Measurements from ENCODE around the gene POLD2. TPM values are rescaled to one million over a fixed set of nuclear protein-coding genes. Genes with fewer than 3 reads are reported as not detected.

Gene POLD2
- total and polyA plus RNA-seq, 2 of the 8 experiments (the other 6 are each of a cell fraction or from before 2014, with no cell fraction given), result 148 to 214 TPM

DNA sequence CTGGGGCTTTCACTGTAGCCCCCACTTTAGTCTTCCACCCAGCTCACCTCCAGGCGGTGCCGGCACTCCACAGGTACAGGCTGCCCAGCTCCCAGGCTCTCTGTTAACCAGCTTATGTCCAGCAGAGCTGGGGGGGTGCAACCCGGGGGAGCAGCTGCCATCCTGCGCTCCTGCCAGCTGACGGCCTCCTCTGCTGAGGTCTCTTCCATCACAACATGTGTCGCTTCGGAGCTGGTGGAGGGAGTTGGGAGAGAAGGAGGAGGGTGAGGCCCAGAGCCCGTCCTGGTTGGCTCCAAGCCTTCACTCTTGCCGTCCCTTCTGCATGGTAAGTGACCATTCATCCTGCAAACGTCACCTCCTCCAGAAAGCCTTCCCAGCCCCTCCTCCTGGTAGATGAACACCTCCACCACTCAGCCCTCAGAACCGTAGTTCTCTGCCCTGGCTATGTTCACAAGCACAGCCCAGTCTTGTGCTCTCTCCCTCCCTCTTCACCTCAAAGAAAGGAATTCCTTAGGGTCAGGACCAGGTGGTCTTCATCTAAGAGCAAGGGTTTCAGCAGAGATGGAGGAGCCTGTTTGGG, 42.6 kb downstream of the POLD2 start:
- Histone ChIP-seq H4K91ac (replicated peaks; ENCODE audit: insufficient read length, low read length) (no peak overlapping the region), H3K18ac (ENCODE audit: extremely low read depth, low read length) (no peak overlapping the region), H2BK15ac (ENCODE audit: low read length) (no peak overlapping the region), H3K4me1 (replicated peaks in 1 of 4; ENCODE audit: control insufficient read depth in 3 of 4, insufficient read depth in 4 of 4, low read length in 3 of 4) (no peaks in the 10 kb centered on the region; a peak in 1 of 7 replicates), H3K4me3 (ENCODE audit: extremely low read depth in 1 of 4, insufficient read depth in 2 of 4, low read depth in 3 of 4, low read length in 4 of 4) (peak overlapping the region in 1 of 4 experiments; percentile 90; a peak in 1 of 8 replicates), H3K23ac (ENCODE audit: insufficient read length) (no peak overlapping the region), H3K56ac (replicated peaks; ENCODE audit: insufficient read length, low read depth, low read length) (no peak overlapping the region), H4K20me1 (replicated peaks in 1 of 2; ENCODE audit: control insufficient read depth in 1 of 2, insufficient read depth in 2 of 2, low read length in 2 of 2) (peaks cover 0 to 5% of the 10 kb centered on the region in 2 experiments), H2BK120ac (replicated peaks; ENCODE audit: low read depth, low read length) (no peak overlapping the region), H3K14ac (ENCODE audit: insufficient read length) (no peak overlapping the region), H3K79me1 (ENCODE audit: low read depth, low read length) (no peaks in the 10 kb centered on the region), H2BK5ac (ENCODE audit: low read depth, low read length) (no peak overlapping the region), H3K23me2 (ENCODE audit: low read depth, low read length) (peaks cover 4% of the 10 kb centered on the region; the same call in 1 of the 2 replicates), H2AK5ac (ENCODE audit: low read depth, low read length) (no peak overlapping the region), H2AFZ (ENCODE audit: low read length) (no peak overlapping the region), H4K5ac (ENCODE audit: insufficient read length, low read depth, low read length) (no peak overlapping the region), H3K79me2 (ENCODE audit: control insufficient read depth in 1 of 2, insufficient read depth in 2 of 2, low read length in 2 of 2) (no peaks in the 10 kb centered on the region), H3K36me3 (ENCODE audit: control insufficient read depth in 2 of 4, insufficient read depth in 4 of 4, low read length in 3 of 4) (peaks cover 10 to 18% (median 12%) of the 10 kb centered on the region in 4 experiments), H3K9me3 (ENCODE audit: insufficient read depth in 2 of 2, low read depth in 1 of 2, low read length in 1 of 2) (no peaks in the 10 kb centered on the region), H3K9ac (replicated peaks in 1 of 4; ENCODE audit: extremely low read depth in 1 of 4, low read depth in 3 of 4, low read length in 3 of 4) (no peak overlapping the region), H3K4me2 (ENCODE audit: insufficient read depth in 1 of 2, low read depth in 2 of 2, low read length in 2 of 2) (peak overlapping the region; percentile 24 to 37; a peak in 2 of 4 replicates), H4K8ac (ENCODE audit: extremely low read depth, insufficient read depth, low read length) (no peak overlapping the region; the same call in 1 of the 2 replicates), H2BK12ac (ENCODE audit: low read depth, low read length) (no peak overlapping the region), H2BK20ac (ENCODE audit: low read length) (no peak overlapping the region), H3K27ac (ENCODE audit: low read depth, low read length) (no peak overlapping the region), H3K4ac (replicated peaks; ENCODE audit: insufficient read length, low read depth, low read length) (no peak overlapping the region), H3K27me3 (replicated peaks in 1 of 4; ENCODE audit: control insufficient read depth in 3 of 4, extremely low read depth in 1 of 4, insufficient read depth in 3 of 4, low read length in 3 of 4) (no peaks in the 10 kb centered on the region; a peak in 2 of 7 replicates)
- 95% methylated on average over 10 of the region's 11 CpGs; no CpG with 5 or more reads in 1 of the 2 experiments for WGBS, 2 experiments (ENCODE audit: extremely low coverage in 1 of 2, insufficient coverage in 1 of 2, insufficient read length in 1 of 2, insufficient replicate concordance in 2 of 2, low coverage in 1 of 2, low lambda C conversion rate in 2 of 2, missing lambda C conversion rate in 1 of 2)
- DNase-seq (ENCODE audit: low read depth in 1 of 2, low spot score in 2 of 2) (no peak), FAIRE-seq (no peak)
- ChIA-PET CTCF (ENCODE audit: partially characterized antibody) (interaction anchor here (0.6 to 1.8 kb wide), 10 partner anchors 9 to 1044 kb away, joined by 3 to 10 read pairs (median 4); partner anchors contain the start of gene PGAM2), POLR2A (ENCODE audit: partially characterized antibody) (interaction anchor here (0.9 to 1.5 kb wide), 5 partner anchors 9 to 43 kb away, joined by 3 to 9 read pairs (median 3); partner anchors contain the start of genes PGAM2 and POLD2)
- TF ChIP-seq, protein P1, sequence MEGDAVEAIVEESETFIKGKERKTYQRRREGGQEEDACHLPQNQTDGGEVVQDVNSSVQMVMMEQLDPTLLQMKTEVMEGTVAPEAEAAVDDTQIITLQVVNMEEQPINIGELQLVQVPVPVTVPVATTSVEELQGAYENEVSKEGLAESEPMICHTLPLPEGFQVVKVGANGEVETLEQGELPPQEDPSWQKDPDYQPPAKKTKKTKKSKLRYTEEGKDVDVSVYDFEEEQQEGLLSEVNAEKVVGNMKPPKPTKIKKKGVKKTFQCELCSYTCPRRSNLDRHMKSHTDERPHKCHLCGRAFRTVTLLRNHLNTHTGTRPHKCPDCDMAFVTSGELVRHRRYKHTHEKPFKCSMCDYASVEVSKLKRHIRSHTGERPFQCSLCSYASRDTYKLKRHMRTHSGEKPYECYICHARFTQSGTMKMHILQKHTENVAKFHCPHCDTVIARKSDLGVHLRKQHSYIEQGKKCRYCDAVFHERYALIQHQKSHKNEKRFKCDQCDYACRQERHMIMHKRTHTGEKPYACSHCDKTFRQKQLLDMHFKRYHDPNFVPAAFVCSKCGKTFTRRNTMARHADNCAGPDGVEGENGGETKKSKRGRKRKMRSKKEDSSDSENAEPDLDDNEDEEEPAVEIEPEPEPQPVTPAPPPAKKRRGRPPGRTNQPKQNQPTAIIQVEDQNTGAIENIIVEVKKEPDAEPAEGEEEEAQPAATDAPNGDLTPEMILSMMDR (IDR thresholded peaks at IDR 0.05; ENCODE audit: control extremely low read depth in 1 of 3, insufficient read depth in 1 of 3, low read depth in 1 of 3, low read length in 3 of 3), result no peak
- no peak for TF ChIP-seq CEBPB (IDR thresholded peaks at IDR 0.05; ENCODE audit: low read depth, low read length)
- TF ChIP-seq RAD21 (IDR thresholded peaks at IDR 0.05 in 1 of 2, conservative IDR thresholded peaks at IDR 0.05 in 1 of 2; ENCODE audit: low read depth in 2 of 2, low read length in 2 of 2), result peak in 1 of 2 experiments; percentile 9; a peak in 1 of 4 replicates
- TF ChIP-seq POLR2AphosphoS5 (IDR thresholded peaks at IDR 0.05; ENCODE audit: low read depth, low read length), result no peak

Measured in H1 (cell line).